A549 (cell line): Measurements from ENCODE around the gene TMEM260. TPM values are rescaled to one million over a fixed set of nuclear protein-coding genes. Genes with fewer than 3 reads are reported as not detected.

Experiments
- ATAC-seq, 2 experiments: fragments of 200-7000 bp in 1 of 2; fragments of >200 bp in 1 of 2; cut with Nextera tagmentation in 1 of 2; cut with Tn5 transposase in 1 of 2; 3 replicates each; pipeline versions ENCODE4 v1.8.0 to v1.9.1; 2018 to 2020; ENCODE audit warnings: mild to moderate bottlenecking in 1 of 2, moderate library complexity in 1 of 2
- CTCF ChIA-PET: fragments of 300-600 bp; sonication (Branson Sonifier 250); formaldehyde crosslinking; extraction: SDS; loops from one replicate; lab custom pipeline; 2021; ENCODE audit warnings: antibody characterized with exemption, inconsistent platforms; lab: Yijun Ruan, JAX
- POLR2A ChIA-PET: fragments of 350-600 bp; formaldehyde crosslinking; extraction: SDS; loops from one replicate; lab custom pipeline; 2021; ENCODE audit warnings: antibody characterized with exemption, inconsistent platforms; lab: Yijun Ruan, JAX
- DNase-seq, 2 experiments: peaks; one replicate each; pipeline versions ENCODE4 v3.0.0 to v3.0.0-alpha.2; 2011 to 2016; ENCODE audit warnings: low read depth in 1 of 2, low spot score in 1 of 2
- FAIRE-seq: peaks from 2 replicates; lab custom pipeline; 2011; peaks lifted over from hg19 to GRCh38; lab: Jason Lieb, UNC
- H3K27ac ChIP-seq, 2 experiments: fragments of >200 bp; sonication (Bioruptor Twin); formaldehyde crosslinking; 3 replicates each; pipeline ENCODE4 v1.5.1; 2016 to 2017
- H3K4me1 ChIP-seq: fragments of >200 bp; sonication (Bioruptor Twin); formaldehyde crosslinking; 3 replicates; pipeline ENCODE4 v1.6.1; 2016
- H3K4me2 ChIP-seq: fragments of >200 bp; sonication (Bioruptor Twin); formaldehyde crosslinking; 3 replicates; pipeline ENCODE4 v1.6.1; 2016
- H3K4me3 ChIP-seq: fragments of >200 bp; sonication (Bioruptor Twin); formaldehyde crosslinking; 3 replicates; pipeline ENCODE4 v1.5.1; 2016
- H3K9me3 ChIP-seq: fragments of >200 bp; sonication (Bioruptor Twin); formaldehyde crosslinking; 3 replicates; pipeline ENCODE4 v1.6.1; 2016
- ATOH8 ChIP-seq: fragments of 250-450 bp; sonication (Bioruptor Pico); IDR thresholded peaks from 2 replicates; pipeline ENCODE4 v1.5.0; 2020; ENCODE audit warnings: low read depth, mild to moderate bottlenecking, moderate library complexity
- BCL3 ChIP-seq: fragments of >200 bp; sonication (Bioruptor Twin); formaldehyde crosslinking; IDR thresholded peaks from 3 replicates; pipeline ENCODE4 v1.6.1; 2016
- BHLHE40 ChIP-seq: IDR thresholded peaks from 2 replicates; pipeline ENCODE4 v1.6.1; 2012; ENCODE audit warnings: low read depth, low read length, inconsistent platforms
- CBX2 ChIP-seq: fragments of 200-600 bp; sonication (generic); IDR thresholded peaks from 2 replicates; pipeline ENCODE4 v1.6.1; 2016; ENCODE audit warnings: low read depth, mild to moderate bottlenecking, borderline replicate concordance
- CTCF ChIP-seq: fragments of >200 bp; sonication (Bioruptor Twin); formaldehyde crosslinking; IDR thresholded peaks from 3 replicates; pipeline ENCODE4 v1.5.1; 2016
- FOSL2 ChIP-seq, 2 experiments: fragments of 450-650 bp in 1 of 2; fragments of >200 bp in 1 of 2; sonication (Bioruptor Twin) in 1 of 2; formaldehyde crosslinking; IDR thresholded peaks; 2 replicates each; pipeline versions ENCODE4 v1.5.0 to v1.6.1; 2016 to 2020; ENCODE audit warnings: mild to moderate bottlenecking in 1 of 2, moderate library complexity in 1 of 2
- HES2 ChIP-seq: fragments of >200 bp; sonication (Bioruptor Twin); formaldehyde crosslinking; IDR thresholded peaks from 2 replicates; pipeline ENCODE4 v1.6.1; 2016
- HMGXB4 ChIP-seq: fragments of 250-450 bp; sonication (Bioruptor Pico); IDR thresholded peaks from 2 replicates; pipeline ENCODE4 v1.5.0; 2021; ENCODE audit warnings: mild to moderate bottlenecking, moderate library complexity, borderline replicate concordance
- HOXB13 ChIP-seq: fragments of 250-450 bp; sonication (Bioruptor Pico); IDR thresholded peaks from 2 replicates; pipeline ENCODE4 v1.5.0; 2020; ENCODE audit warnings: low read depth, mild to moderate bottlenecking, moderate library complexity
- JUNB ChIP-seq: fragments of >200 bp; sonication (Bioruptor Twin); formaldehyde crosslinking; IDR thresholded peaks from 2 replicates; pipeline ENCODE4 v1.6.1; 2016
- MAZ ChIP-seq: fragments of 150-350 bp; IDR thresholded peaks from 2 replicates; pipeline ENCODE4 v1.6.1; 2014; ENCODE audit warnings: antibody characterized with exemption, low read depth, low read length, borderline replicate concordance
- MYC ChIP-seq: IDR thresholded peaks from 2 replicates; pipeline ENCODE4 v1.6.1; 2012; ENCODE audit warnings: mild to moderate bottlenecking, inconsistent platforms, low read length, improper control_type of control experiment, borderline replicate concordance
- NFE2L2 ChIP-seq: fragments of 150-350 bp; conservative IDR thresholded peaks from 2 replicates; pipeline ENCODE4 v1.6.1; 2014; ENCODE audit warnings: low read length
- NPAS2 ChIP-seq: fragments of 250-450 bp; sonication (Bioruptor Pico); IDR thresholded peaks from 2 replicates; pipeline ENCODE4 v1.8.0; 2022; ENCODE audit warnings: mild to moderate bottlenecking, moderate library complexity, borderline replicate concordance
- NR3C1 ChIP-seq: fragments of >200 bp; sonication (Bioruptor Twin); formaldehyde crosslinking; IDR thresholded peaks from 3 replicates; pipeline ENCODE4 v1.6.1; 2017
- PBX3 ChIP-seq: IDR thresholded peaks from 2 replicates; pipeline ENCODE4 v1.6.1; 2012
- POLR2AphosphoS2 ChIP-seq: conservative IDR thresholded peaks from 2 replicates; pipeline ENCODE4 v1.6.1; 2012; ENCODE audit warnings: low read length, improper control_type of control experiment, inconsistent platforms
- RFX5 ChIP-seq: fragments of 450-650 bp; IDR thresholded peaks from 2 replicates; pipeline ENCODE4 v1.7.1; 2014; ENCODE audit warnings: antibody characterized with exemption, mild to moderate bottlenecking, moderate library complexity
- SREBF2 ChIP-seq: fragments of 450-650 bp; IDR thresholded peaks from 2 replicates; pipeline ENCODE4 v1.6.1; 2014; ENCODE audit warnings: mild to moderate bottlenecking, moderate library complexity
- TFCP2L1 ChIP-seq: fragments of 250-450 bp; sonication (Bioruptor Pico); IDR thresholded peaks from 2 replicates; pipeline ENCODE4 v1.5.0; 2021; ENCODE audit warnings: mild to moderate bottlenecking
- USF2 ChIP-seq: fragments of 450-650 bp; IDR thresholded peaks from 2 replicates; pipeline ENCODE4 v1.6.1; 2014; ENCODE audit warnings: antibody characterized with exemption
- ZC3H11A ChIP-seq: fragments of 450-650 bp; IDR thresholded peaks from 2 replicates; pipeline ENCODE4 v1.6.1; 2014; ENCODE audit warnings: antibody characterized with exemption, mild to moderate bottlenecking
- ZSCAN20 ChIP-seq: fragments of 250-450 bp; sonication (Bioruptor Pico); IDR thresholded peaks from 2 replicates; pipeline ENCODE4 v1.8.0; 2022; ENCODE audit warnings: mild to moderate bottlenecking, moderate library complexity
- WGBS: methylation state at CpG from one replicate; pipeline ENCODE4 v1.1.6; 2017; ENCODE audit errors: missing lambda C conversion rate; 5-methylcytosine and 5-hydroxymethylcytosine counted together
- polyA plus RNA-seq, 4 experiments: library from polyadenylated mRNA; depleted of rRNA in 3 of 4; stranded (reverse); fragments of >200 nt; fragmentation: RNase III in 1 of 4; extraction: RNeasy Plus Mini Kit Qiagen cat#74134 plus additional on column Dnase treatment in 1 of 4; gene quantifications; 2 replicates in 3 of 4; 3 replicates in 1 of 4; pipeline ENCODE4 v1.2.3, GENCODE V29; 2011 to 2017

Gene TMEM260
- polyA plus RNA-seq, 2 of the 4 experiments (the other 2 are of a cell fraction) = 6.1 to 17.6 TPM

GRCh38 chr14:56632195-56632594 is 52.6 kb downstream of the TMEM260 start:
- Histone ChIP-seq H3K4me2 (no peak overlapping the region), H3K4me1 (no peaks in the 10 kb centered on the region), H3K4me3 (no peak overlapping the region), H3K27ac (no peak overlapping the region), H3K9me3 (peaks cover 14% of the 10 kb centered on the region)
- no peak for FAIRE-seq
- ChIA-PET POLR2A (no interaction called here), CTCF (no interaction called here)
- 96% methylated on average over 2 of the region's 2 CpGs for WGBS
- TF ChIP-seq HOXB13 (CRISPR knock-in tag) (no peak), HMGXB4 (CRISPR knock-in tag) (no peak), MYC (no peak), USF2 (no peak), FOSL2 (IDR thresholded peaks at IDR 0.05) (no peak), FOSL2 (CRISPR knock-in tag; IDR thresholded peaks at IDR 0.05) (no peak), NR3C1 (no peak), JUNB (no peak), RFX5 (no peak), ZC3H11A (no peak), ATOH8 (no peak), SREBF2 (no peak), BHLHE40 (no peak), PBX3 (no peak), MAZ (no peak), ZSCAN20 (CRISPR knock-in tag) (no peak), HES2 (no peak), BCL3 (no peak), NPAS2 (no peak)
- no peak for DNase-seq
- ATAC-seq = no peak

GRCh38 chr14:56633544-56633943 is 53.9 kb downstream of the TMEM260 start:
- no peak overlapping the region for H3K4me2 ChIP-seq
- H3K4me3 ChIP-seq = no peak overlapping the region
- POLR2A ChIA-PET = no interaction called here
- no peak for ATAC-seq
- CTCF ChIA-PET = interaction anchor here (1.2 kb wide), 1 partner anchor 26 kb away, joined by 3 read pairs; no protein-coding TSS in a partner anchor
- H3K27ac ChIP-seq = no peak overlapping the region
- peaks cover 14% of the 10 kb centered on the region for H3K9me3 ChIP-seq
- DNase-seq = no peak
- no peak for FAIRE-seq
- no peaks in the 10 kb centered on the region for H3K4me1 ChIP-seq
- TF ChIP-seq POLR2AphosphoS2 (no peak), TFCP2L1 (CRISPR knock-in tag) (no peak), CBX2 (no peak), PBX3 (no peak), CTCF (no peak), JUNB (no peak), NFE2L2 (no peak), SREBF2 (no peak)
- TF ChIP-seq, all 56 proteins: peak for 0
- WGBS = 93% methylated on average over 1 of the region's 1 CpG
